Mucosa of rectum (tissue), 2 donors: ENCODE measurements around the gene CSF2RB.

ENCODE experiments used
- H3K27ac ChIP-seq, 2 donors: one replicate each; pipeline ENCODE4 v1.7.0; 2013; ENCODE audit warnings: inconsistent platforms in 2 of 2, low read depth in 2 of 2, low read length in 2 of 2
- H3K27me3 ChIP-seq, 2 donors: one replicate each; pipeline ENCODE4 v1.7.0; 2013; ENCODE audit warnings: low read length in 2 of 2; ENCODE audit not compliant: control insufficient read depth in 2 of 2, insufficient read depth in 2 of 2
- H3K36me3 ChIP-seq, 2 donors: one replicate each; pipeline ENCODE4 v1.7.0; 2013; ENCODE audit warnings: low read length in 2 of 2; ENCODE audit not compliant: control insufficient read depth in 2 of 2, insufficient read depth in 2 of 2
- H3K4me1 ChIP-seq, 2 donors: one replicate each; pipeline ENCODE4 v1.7.0; 2013; ENCODE audit warnings: low read length in 2 of 2, mild to moderate bottlenecking in 1 of 2; ENCODE audit not compliant: control insufficient read depth in 2 of 2, insufficient read depth in 2 of 2
- H3K4me3 ChIP-seq, 2 donors: one replicate each; pipeline ENCODE4 v1.7.0; 2013; ENCODE audit warnings: low read length in 2 of 2
- H3K9ac ChIP-seq, 2 donors: one replicate each; pipeline ENCODE4 v1.7.0; 2013; ENCODE audit warnings: low read length in 2 of 2, low read depth in 1 of 2, mild to moderate bottlenecking in 1 of 2
- H3K9me3 ChIP-seq, 2 donors: one replicate each; pipeline ENCODE4 v1.7.0; 2013; ENCODE audit warnings: low read length in 2 of 2; ENCODE audit not compliant: control insufficient read depth in 2 of 2
- donor health status: healthy.
- donor health status: Normal muscosa, but diverticular disease.

CSF2RB gene

GRCh38 chr22:36913427-36914389 lies at the start of gene CSF2RB:
Gene CSF2RB, plus strand, starts transcription at chr22:36913628. Its CDS starts 8,580 bp downstream, at chr22:36922208.
- H3K27me3 ChIP-seq: no peaks in the 10 kb centered on the region
- H3K9ac ChIP-seq: peak within 1 kb of the TSS; percentile 51 to 60
- H3K27ac ChIP-seq: peak within 1 kb of the TSS; percentile 66 to 87
- peaks cover 3 to 5% of the 10 kb centered on the region in 2 donors for H3K4me1 ChIP-seq
- H3K4me3 ChIP-seq: peak within 1 kb of the TSS; percentile 40 to 76
- H3K36me3 ChIP-seq: no peaks in the 10 kb centered on the region
- H3K9me3 ChIP-seq: no peaks in the 10 kb centered on the region

GRCh38 chr22:36863979-36864378 lies 49.4 kb upstream of the CSF2RB start:
- Histone ChIP-seq H3K9ac (no peak overlapping the region), H3K4me1 (peaks cover 4 to 23% of the 10 kb centered on the region in 2 donors), H3K36me3 (peaks cover 0 to 2% of the 10 kb centered on the region in 2 donors), H3K27me3 (peaks cover 0 to 2% of the 10 kb centered on the region in 2 donors), H3K4me3 (no peak overlapping the region), H3K9me3 (no peaks in the 10 kb centered on the region), H3K27ac (no peak overlapping the region)

- peaks cover 4 to 19% of the 10 kb centered on the region in 2 donors for H3K4me1 ChIP-seq
- H3K4me3 ChIP-seq: no peak overlapping the region
- no peak overlapping the region for H3K9ac ChIP-seq
- no peaks in the 10 kb centered on the region for H3K9me3 ChIP-seq
- H3K27me3 ChIP-seq: peaks cover 0 to 2% of the 10 kb centered on the region in 2 donors
- peaks cover 0 to 2% of the 10 kb centered on the region in 2 donors for H3K36me3 ChIP-seq
- no peak overlapping the region for H3K27ac ChIP-seq
Measured at GRCh38 chr22:36864454-36865215, 48.8 kb upstream of the CSF2RB start.

- H3K4me3 ChIP-seq: no peak overlapping the region
- H3K9ac ChIP-seq: no peak overlapping the region
- peaks cover 4 to 14% of the 10 kb centered on the region in 2 donors for H3K4me1 ChIP-seq
- H3K36me3 ChIP-seq: peaks cover 0 to 2% of the 10 kb centered on the region in 2 donors
- H3K9me3 ChIP-seq: no peaks in the 10 kb centered on the region
- no peak overlapping the region for H3K27ac ChIP-seq
- H3K27me3 ChIP-seq: peaks cover 0 to 2% of the 10 kb centered on the region in 2 donors
Measured at GRCh38 chr22:36865346-36865745, 48.1 kb upstream of the CSF2RB start.

- no peaks in the 10 kb centered on the region for H3K9me3 ChIP-seq
- H3K27ac ChIP-seq: no peak overlapping the region
- H3K36me3 ChIP-seq: peaks cover 0 to 4% of the 10 kb centered on the region in 2 donors
- H3K27me3 ChIP-seq: peaks cover 0 to 2% of the 10 kb centered on the region in 2 donors
- peaks cover 4 to 6% of the 10 kb centered on the region in 2 donors for H3K4me1 ChIP-seq
- H3K9ac ChIP-seq: no peak overlapping the region
- H3K4me3 ChIP-seq: no peak overlapping the region
Measured at GRCh38 chr22:36867695-36868094, 45.7 kb upstream of the CSF2RB start.

- Histone ChIP-seq H3K4me1 (peaks cover 0 to 2% of the 10 kb centered on the region in 2 donors), H3K9ac (no peak overlapping the region), H3K36me3 (peaks cover 0 to 4% of the 10 kb centered on the region in 2 donors), H3K9me3 (no peaks in the 10 kb centered on the region), H3K27me3 (no peaks in the 10 kb centered on the region), H3K27ac (no peak overlapping the region), H3K4me3 (no peak overlapping the region)
Measured at GRCh38 chr22:36868546-36869181, 44.8 kb upstream of the CSF2RB start.

GRCh38 chr22:36870250-36870649 lies 43.2 kb upstream of the CSF2RB start:
- H3K27ac ChIP-seq: no peak overlapping the region
- peaks cover 0 to 4% of the 10 kb centered on the region in 2 donors for H3K36me3 ChIP-seq
- no peak overlapping the region for H3K4me3 ChIP-seq
- H3K27me3 ChIP-seq: no peaks in the 10 kb centered on the region
- H3K4me1 ChIP-seq: peaks cover 0 to 4% of the 10 kb centered on the region in 2 donors
- no peaks in the 10 kb centered on the region for H3K9me3 ChIP-seq
- H3K9ac ChIP-seq: no peak overlapping the region

- H3K36me3 ChIP-seq: peaks cover 0 to 6% of the 10 kb centered on the region in 2 donors
- no peaks in the 10 kb centered on the region for H3K9me3 ChIP-seq
- H3K27ac ChIP-seq: no peak overlapping the region
- no peaks in the 10 kb centered on the region for H3K27me3 ChIP-seq
- H3K9ac ChIP-seq: no peak overlapping the region
- no peak overlapping the region for H3K4me3 ChIP-seq
- H3K4me1 ChIP-seq: peaks cover 0 to 4% of the 10 kb centered on the region in 2 donors
Measured at GRCh38 chr22:36871669-36872081, 41.8 kb upstream of the CSF2RB start.

- Histone ChIP-seq H3K4me3 (no peak overlapping the region), H3K27ac (no peak overlapping the region), H3K36me3 (peaks cover 0 to 6% of the 10 kb centered on the region in 2 donors), H3K4me1 (peaks cover 0 to 4% of the 10 kb centered on the region in 2 donors), H3K9ac (no peak overlapping the region), H3K9me3 (no peaks in the 10 kb centered on the region), H3K27me3 (no peaks in the 10 kb centered on the region)
Measured at GRCh38 chr22:36872084-36872483, 41.3 kb upstream of the CSF2RB start.
